ENCODE results near the gene CD99L2. TPM values are rescaled to one million over a fixed set of nuclear protein-coding genes. Genes with fewer than 3 reads are reported as not detected.

Gene CD99L2
- total RNA-seq, 4 donors from 2014 or later, result 11.9 to 32.2 (median 23.9) TPM

- no peaks in the 10 kb centered on the region for H3K9me3 ChIP-seq
- no peak for DNase-seq
- no peak overlapping the region for H3K27ac ChIP-seq
- no peak overlapping the region for H3K4me3 ChIP-seq
- no peaks in the 10 kb centered on the region for H3K4me1 ChIP-seq
- no peaks in the 10 kb centered on the region for H3K27me3 ChIP-seq
- no peak for TF ChIP-seq POLR2A (IDR thresholded peaks at IDR 0.05)
- TF ChIP-seq, protein P1, sequence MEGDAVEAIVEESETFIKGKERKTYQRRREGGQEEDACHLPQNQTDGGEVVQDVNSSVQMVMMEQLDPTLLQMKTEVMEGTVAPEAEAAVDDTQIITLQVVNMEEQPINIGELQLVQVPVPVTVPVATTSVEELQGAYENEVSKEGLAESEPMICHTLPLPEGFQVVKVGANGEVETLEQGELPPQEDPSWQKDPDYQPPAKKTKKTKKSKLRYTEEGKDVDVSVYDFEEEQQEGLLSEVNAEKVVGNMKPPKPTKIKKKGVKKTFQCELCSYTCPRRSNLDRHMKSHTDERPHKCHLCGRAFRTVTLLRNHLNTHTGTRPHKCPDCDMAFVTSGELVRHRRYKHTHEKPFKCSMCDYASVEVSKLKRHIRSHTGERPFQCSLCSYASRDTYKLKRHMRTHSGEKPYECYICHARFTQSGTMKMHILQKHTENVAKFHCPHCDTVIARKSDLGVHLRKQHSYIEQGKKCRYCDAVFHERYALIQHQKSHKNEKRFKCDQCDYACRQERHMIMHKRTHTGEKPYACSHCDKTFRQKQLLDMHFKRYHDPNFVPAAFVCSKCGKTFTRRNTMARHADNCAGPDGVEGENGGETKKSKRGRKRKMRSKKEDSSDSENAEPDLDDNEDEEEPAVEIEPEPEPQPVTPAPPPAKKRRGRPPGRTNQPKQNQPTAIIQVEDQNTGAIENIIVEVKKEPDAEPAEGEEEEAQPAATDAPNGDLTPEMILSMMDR (IDR thresholded peaks at IDR 0.05), result no peak
- H3K36me3 ChIP-seq, result no peaks in the 10 kb centered on the region
These were observed 122.7 kb downstream of the CD99L2 start for GRCh38 chrX:150775569-150776350.

GRCh38 chrX:150774798-150775568 is 123.5 kb downstream of the CD99L2 start:
- no peaks in the 10 kb centered on the region for H3K9me3 ChIP-seq
- H3K4me1 ChIP-seq, result no peaks in the 10 kb centered on the region
- H3K27ac ChIP-seq, result no peak overlapping the region
- peaks cover 0 to 3% (median 0%) of the 10 kb centered on the region in 3 donors for H3K36me3 ChIP-seq
- no peaks in the 10 kb centered on the region for H3K27me3 ChIP-seq
- TF ChIP-seq, protein P1 (IDR thresholded peaks at IDR 0.05), result no peak
- TF ChIP-seq POLR2A (IDR thresholded peaks at IDR 0.05), result no peak
- no peak overlapping the region for H3K4me3 ChIP-seq
- DNase-seq, result no peak

DNA sequence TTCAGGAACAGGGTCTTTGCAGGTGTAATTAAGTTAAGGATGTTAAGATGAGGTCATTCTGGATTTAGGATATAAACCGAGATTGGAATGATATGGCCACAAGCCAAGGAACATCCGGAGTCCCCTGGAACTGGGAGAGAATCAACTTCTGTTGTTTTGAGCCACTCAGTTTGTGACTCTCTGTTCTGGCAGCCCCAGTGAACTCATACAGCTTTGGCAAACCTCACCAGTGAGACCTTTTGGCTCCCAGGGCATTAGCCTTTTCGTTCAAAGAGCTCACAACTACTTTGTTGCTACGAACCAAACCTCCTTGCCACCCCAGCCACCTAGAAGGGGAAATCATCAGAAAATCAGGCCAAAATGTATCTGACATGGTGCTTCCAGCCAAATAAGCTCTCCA is 124.8 kb downstream of the CD99L2 start:
- Histone ChIP-seq H3K27me3 (no peaks in the 10 kb centered on the region), H3K9me3 (no peaks in the 10 kb centered on the region), H3K4me1 (no peaks in the 10 kb centered on the region), H3K4me3 (no peak overlapping the region), H3K27ac (no peak overlapping the region), H3K36me3 (peaks cover 0 to 3% (median 0%) of the 10 kb centered on the region in 3 donors)
- no peak for DNase-seq
- no peak for TF ChIP-seq POLR2A (IDR thresholded peaks at IDR 0.05)
- TF ChIP-seq, protein P1 (IDR thresholded peaks at IDR 0.05), result no peak

- H3K27me3 ChIP-seq, result no peaks in the 10 kb centered on the region
- TF ChIP-seq, protein P1 (IDR thresholded peaks at IDR 0.05), result no peak
- TF ChIP-seq POLR2A (IDR thresholded peaks at IDR 0.05), result no peak
- no peak overlapping the region for H3K27ac ChIP-seq
- DNase-seq, result no peak
- peaks cover 0 to 3% (median 0%) of the 10 kb centered on the region in 3 donors for H3K36me3 ChIP-seq
- no peaks in the 10 kb centered on the region for H3K9me3 ChIP-seq
- H3K4me3 ChIP-seq, result no peak overlapping the region
- H3K4me1 ChIP-seq, result no peaks in the 10 kb centered on the region
These were observed 125.4 kb downstream of the CD99L2 start for GRCh38 chrX:150773117-150773516.

GRCh38 chrX:150772150-150772970 is 126.1 kb downstream of the CD99L2 start:
- Histone ChIP-seq H3K36me3 (peaks cover 0 to 3% (median 0%) of the 10 kb centered on the region in 3 donors), H3K4me1 (no peaks in the 10 kb centered on the region), H3K27ac (no peak overlapping the region), H3K4me3 (no peak overlapping the region), H3K27me3 (no peaks in the 10 kb centered on the region), H3K9me3 (no peaks in the 10 kb centered on the region)
- DNase-seq, result peak; percentile 62 to 85 (median 83)
- TF ChIP-seq, protein P1 (IDR thresholded peaks at IDR 0.05), result peak; percentile 44 to 82 (median 74)
- TF ChIP-seq POLR2A (IDR thresholded peaks at IDR 0.05), result no peak
